Activated T-cell treated with anti-CD3 and anti-CD28 coated beads, Interleukin-2, amount 50 U/mL, for 1 hour (primary cell): ENCODE data around the gene ERCC8.
"Not testable (repeated sequence)": the region's sequence is repeated elsewhere in the genome, so short reads cannot be mapped to it uniquely, and the experiment has no call there.

Experiments used
- DNase-seq: peaks from one replicate; pipeline ENCODE4 v3.0.0-alpha.2; 2020

Gene ERCC8

GRCh38 chr5:60903356-60903755, 41.5 kb downstream of the ERCC8 start:
- DNase-seq: no peak

GRCh38 chr5:60896991-60897390, 47.9 kb downstream of the ERCC8 start:
- DNase-seq: no peak

GRCh38 chr5:60893521-60893920, 51.3 kb downstream of the ERCC8 start:
- no peak for DNase-seq

GRCh38 chr5:60891667-60892066, 53.2 kb downstream of the ERCC8 start:
- DNase-seq: no peak

GRCh38 chr5:60888359-60889061, 56.4 kb downstream of the ERCC8 start:
- DNase-seq: no peak

- no peak for DNase-seq
Measured at GRCh38 chr5:60887746-60888145, 57.1 kb downstream of the ERCC8 start.

- no peak for DNase-seq
Measured at GRCh38 chr5:60887096-60887495, 57.8 kb downstream of the ERCC8 start.

- DNase-seq: no peak
Measured at GRCh38 chr5:60886158-60886557, 58.7 kb downstream of the ERCC8 start.

GRCh38 chr5:60883229-60883628, 61.6 kb downstream of the ERCC8 start:
- no peak for DNase-seq

- no peak for DNase-seq
Measured at GRCh38 chr5:60872892-60873291, 72.0 kb downstream of the ERCC8 start.

GRCh38 chr5:60870857-60871256, 74.0 kb downstream of the ERCC8 start:
- no peak for DNase-seq

- not testable (repeated sequence) for DNase-seq
Measured at GRCh38 chr5:60860572-60860971, 84.3 kb downstream of the ERCC8 start.

GRCh38 chr5:60856066-60856465, 88.8 kb downstream of the ERCC8 start:
- DNase-seq: no peak

- no peak for DNase-seq
Measured at GRCh38 chr5:60852940-60853339, 91.9 kb downstream of the ERCC8 start.

- DNase-seq: no peak
Measured at GRCh38 chr5:60852317-60852716, 92.6 kb downstream of the ERCC8 start.

- DNase-seq: no peak
Measured at GRCh38 chr5:60851626-60852025, 93.2 kb downstream of the ERCC8 start.

GRCh38 chr5:60846298-60846697, 98.6 kb downstream of the ERCC8 start:
- no peak for DNase-seq

GRCh38 chr5:60843936-60844905, 100.6 kb downstream of the ERCC8 start, which contains the start of gene ELOVL7:
ELOVL7 (minus strand) TSS chr5:60844269; CDS start chr5:60787397, 56,872 bp downstream.
- peak; percentile 22 for DNase-seq

GRCh38 chr5:60843386-60843935, 101.4 kb downstream of the ERCC8 start:
- no peak for DNase-seq

GRCh38 chr5:60842871-60843385, 101.9 kb downstream of the ERCC8 start:
- DNase-seq: no peak

GRCh38 chr5:60841361-60841760, 103.5 kb downstream of the ERCC8 start:
- DNase-seq: no peak

- DNase-seq: no peak
Measured at GRCh38 chr5:60836131-60836530, 108.7 kb downstream of the ERCC8 start.

- no peak for DNase-seq
Measured at GRCh38 chr5:60835554-60835953, 109.3 kb downstream of the ERCC8 start.
